Measurements from ENCODE around the gene TERB2. TPM values are rescaled to one million over a fixed set of nuclear protein-coding genes. Genes with fewer than 3 reads are reported as not detected.
"Not testable (repeated sequence)": the region's sequence is repeated elsewhere in the genome, so short reads cannot be mapped to it uniquely, and the experiment has no call there.

Gene TERB2, protein sequence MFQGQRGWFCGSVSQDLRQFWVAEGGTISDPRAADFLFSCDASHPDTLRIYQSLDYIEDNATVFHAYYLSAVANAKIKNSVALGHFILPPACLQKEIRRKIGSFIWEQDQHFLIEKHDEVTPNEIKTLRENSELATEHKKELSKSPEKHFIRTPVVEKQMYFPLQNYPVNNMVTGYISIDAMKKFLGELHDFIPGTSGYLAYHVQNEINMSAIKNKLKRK
- polyA plus RNA-seq: not detected
- long read RNA-seq, donor 1: 0 reads
- long read RNA-seq, donor 2: 0 reads
- long read RNA-seq, donor 3: 0 reads
- long read RNA-seq, donor 4: 0 reads
- long read RNA-seq, donor 5: 0 reads
- long read RNA-seq, donor 6: 0 reads
- long read RNA-seq, donor 7: 0 reads
- long read RNA-seq, donor 8: 0 reads
- long read RNA-seq, donor 9: 0 reads
- long read RNA-seq, donor 10: 0 reads

DNA sequence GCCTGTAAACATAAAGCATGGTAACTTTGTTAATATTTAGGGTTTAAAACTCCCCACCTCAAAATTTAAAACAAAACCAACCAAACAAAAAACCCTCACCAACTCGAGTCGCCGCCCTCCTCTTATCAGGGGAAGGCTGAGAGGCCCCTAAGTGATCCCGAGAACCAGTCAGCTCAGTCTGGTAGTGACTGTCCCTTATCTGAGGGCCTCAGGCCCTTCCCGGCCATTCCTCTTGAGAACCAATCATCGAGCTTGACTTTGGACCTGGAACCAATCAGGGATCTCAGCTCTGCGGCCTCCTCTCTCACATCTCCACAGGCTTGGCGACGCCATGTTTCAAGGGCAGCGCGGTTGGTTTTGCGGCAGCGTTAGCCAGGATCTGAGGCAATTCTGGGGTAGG lies at the start of gene TERB2:
Gene TERB2 (plus strand): TSS at position 300 of the 400 bp plus-strand sequence. CDS start 32 bp downstream, at position 332.
- no peaks in the 10 kb centered on the region for H3K4me1 ChIP-seq (ENCODE audit: control insufficient read depth in 3 of 3, insufficient read depth in 2 of 3, low read depth in 1 of 3, low read length in 2 of 3)
- H3K36me3 ChIP-seq (ENCODE audit: control insufficient read depth in 3 of 3, insufficient read depth in 2 of 3, low read depth in 1 of 3, low read length in 3 of 3): no peaks in the 10 kb centered on the region
- no peak for DNase-seq
- H3K27me3 ChIP-seq (ENCODE audit: control insufficient read depth in 3 of 3, insufficient read depth in 3 of 3, low read length in 3 of 3): peaks cover 0 to 2% (median 0%) of the 10 kb centered on the region in 3 donors
- H3K27ac ChIP-seq (ENCODE audit: low read depth in 1 of 3, low read length in 2 of 3): no peak within 1 kb of the TSS
- H3K9me3 ChIP-seq (ENCODE audit: control insufficient read depth in 2 of 2, insufficient read depth in 1 of 2, low read depth in 1 of 2, low read length in 1 of 2): peaks cover 0 to 3% of the 10 kb centered on the region in 2 donors
- no peak within 1 kb of the TSS for H3K4me3 ChIP-seq (ENCODE audit: low read depth in 1 of 3, low read length in 3 of 3)
- WGBS, 3 donors: 89 to 94% (median 93%) methylated on average over 13 of the region's 13 CpGs
- FAIRE-seq: no peak

DNA sequence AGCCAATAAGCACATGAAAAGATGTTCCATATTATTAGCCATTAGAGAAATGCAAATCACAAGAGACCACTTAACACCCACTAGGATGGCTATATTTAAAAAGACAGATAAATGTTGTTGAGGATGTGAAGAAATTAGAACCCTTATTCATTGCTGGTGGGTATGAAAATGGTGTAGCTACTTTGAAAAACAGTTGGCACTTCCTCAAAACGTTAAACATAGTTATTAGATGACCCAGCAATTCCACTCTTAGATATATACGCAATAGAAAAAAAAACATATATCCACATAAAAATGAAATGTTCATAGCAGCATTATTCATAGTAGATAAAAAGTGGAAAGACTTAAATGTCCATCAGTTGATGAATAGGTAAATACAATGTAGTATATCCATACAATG lies 47.1 kb upstream of the TERB2 start:
- H3K27ac ChIP-seq (ENCODE audit: low read depth in 1 of 3, low read length in 2 of 3): no peak overlapping the region
- FAIRE-seq (no peak), DNase-seq (no peak)
- peaks cover 0 to 5% of the 10 kb centered on the region in 2 donors for H3K9me3 ChIP-seq (ENCODE audit: control insufficient read depth in 2 of 2, insufficient read depth in 1 of 2, low read depth in 1 of 2, low read length in 1 of 2)
- H3K36me3 ChIP-seq (ENCODE audit: control insufficient read depth in 3 of 3, insufficient read depth in 2 of 3, low read depth in 1 of 3, low read length in 3 of 3): no peaks in the 10 kb centered on the region
- H3K4me1 ChIP-seq (ENCODE audit: control insufficient read depth in 3 of 3, insufficient read depth in 2 of 3, low read depth in 1 of 3, low read length in 2 of 3): no peaks in the 10 kb centered on the region
- 65 to 74% (median 66%) methylated on average over 2 of the region's 2 CpGs for WGBS, 3 donors
- no peaks in the 10 kb centered on the region for H3K27me3 ChIP-seq (ENCODE audit: control insufficient read depth in 3 of 3, insufficient read depth in 3 of 3, low read length in 3 of 3)
- H3K4me3 ChIP-seq (ENCODE audit: low read depth in 1 of 3, low read length in 3 of 3): no peak overlapping the region

DNA sequence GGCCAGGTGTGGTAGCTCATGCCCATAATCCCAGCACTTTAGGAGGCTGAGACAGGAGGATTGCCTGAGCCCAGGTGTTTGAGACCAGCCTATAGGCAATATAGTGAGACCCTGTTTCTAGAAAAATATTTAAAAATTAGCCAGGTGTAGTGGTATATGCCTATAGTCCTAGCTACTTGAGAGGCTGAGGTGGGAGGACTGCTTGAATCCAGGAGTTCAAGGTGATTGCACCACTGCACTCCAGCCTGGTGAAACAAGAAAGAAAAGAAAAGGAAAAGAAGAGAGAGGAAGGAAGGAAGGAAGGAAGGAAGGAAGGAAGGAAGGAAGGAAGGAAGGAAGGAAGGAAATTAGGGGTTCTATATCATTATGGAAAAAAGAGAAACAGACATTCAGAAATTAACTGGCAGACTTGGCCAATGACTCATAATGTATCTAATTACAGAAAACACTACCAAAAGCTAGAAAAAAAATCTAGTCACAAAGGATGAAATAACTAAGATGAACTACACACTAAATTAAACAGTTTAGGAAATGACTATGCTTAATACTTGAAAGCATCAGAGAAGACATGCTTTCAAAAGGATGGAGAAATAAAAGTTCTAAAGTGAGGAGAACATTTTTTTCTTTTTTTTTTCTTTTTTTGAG lies 45.4 kb upstream of the TERB2 start:
- Histone ChIP-seq H3K4me1 (ENCODE audit: control insufficient read depth in 3 of 3, insufficient read depth in 2 of 3, low read depth in 1 of 3, low read length in 2 of 3) (no peaks in the 10 kb centered on the region), H3K9me3 (ENCODE audit: control insufficient read depth in 2 of 2, insufficient read depth in 1 of 2, low read depth in 1 of 2, low read length in 1 of 2) (peaks cover 0 to 5% of the 10 kb centered on the region in 2 donors), H3K27ac (ENCODE audit: low read depth in 1 of 3, low read length in 2 of 3) (no peak overlapping the region), H3K4me3 (ENCODE audit: low read depth in 1 of 3, low read length in 3 of 3) (no peak overlapping the region), H3K36me3 (ENCODE audit: control insufficient read depth in 3 of 3, insufficient read depth in 2 of 3, low read depth in 1 of 3, low read length in 3 of 3) (no peaks in the 10 kb centered on the region), H3K27me3 (ENCODE audit: control insufficient read depth in 3 of 3, insufficient read depth in 3 of 3, low read length in 3 of 3) (no peaks in the 10 kb centered on the region)
- no peak for DNase-seq
- no peak for FAIRE-seq

DNA sequence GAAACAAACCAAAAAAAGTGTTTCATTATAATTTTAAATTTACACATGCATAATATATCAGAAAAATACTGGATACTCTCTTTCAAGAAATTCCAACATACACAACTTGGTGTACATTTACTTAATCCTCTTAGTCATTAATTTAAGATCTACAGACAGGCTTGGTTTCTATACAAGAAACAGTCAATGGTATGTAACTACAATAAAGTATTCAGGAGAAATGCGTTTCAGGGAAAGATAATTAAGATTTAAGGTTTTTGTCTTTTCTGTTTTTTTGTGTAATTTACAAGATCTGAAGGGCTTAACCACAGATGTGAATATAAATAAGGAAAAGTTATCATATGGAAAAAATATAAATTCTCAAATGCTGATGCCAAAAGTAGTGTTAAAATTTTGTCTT lies 44.3 kb upstream of the TERB2 start:
- not testable (repeated sequence) for H3K9me3 ChIP-seq (ENCODE audit: control insufficient read depth in 2 of 2, insufficient read depth in 1 of 2, low read depth in 1 of 2, low read length in 1 of 2); DNase-seq; H3K27me3 ChIP-seq (ENCODE audit: control insufficient read depth in 3 of 3, insufficient read depth in 3 of 3, low read length in 3 of 3); H3K27ac ChIP-seq (ENCODE audit: low read depth in 1 of 3, low read length in 2 of 3); H3K4me3 ChIP-seq (ENCODE audit: low read depth in 1 of 3, low read length in 3 of 3); H3K36me3 ChIP-seq (ENCODE audit: control insufficient read depth in 3 of 3, insufficient read depth in 2 of 3, low read depth in 1 of 3, low read length in 3 of 3); H3K4me1 ChIP-seq (ENCODE audit: control insufficient read depth in 3 of 3, insufficient read depth in 2 of 3, low read depth in 1 of 3, low read length in 2 of 3)
- FAIRE-seq: peak; percentile 19
- 79 to 94% (median 79%) methylated on average over 1 of the region's 1 CpG for WGBS, 3 donors

DNA sequence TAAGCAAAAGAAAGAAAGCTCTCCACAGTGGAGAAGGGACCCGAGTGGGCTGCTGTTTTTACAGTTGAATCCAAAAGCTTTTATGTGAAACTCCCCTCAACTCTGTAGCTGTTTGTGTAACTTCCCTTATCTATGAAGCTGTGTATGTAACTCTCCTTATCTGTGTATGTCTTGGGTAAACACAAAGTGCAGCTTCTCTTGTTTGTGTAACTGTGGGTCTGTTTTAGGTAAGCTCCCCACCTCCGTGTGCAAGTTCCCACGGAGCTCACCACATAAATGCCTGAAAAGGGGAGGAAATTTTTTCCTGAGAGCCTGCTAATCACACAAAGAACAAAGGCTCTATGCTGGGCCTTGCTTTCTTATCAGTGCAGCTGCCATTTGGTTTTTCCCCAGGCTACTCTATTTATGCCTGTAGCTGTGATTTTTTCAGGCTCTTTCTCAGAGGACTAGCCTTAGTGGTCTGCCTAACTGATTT lies 43.5 kb upstream of the TERB2 start:
- H3K36me3 ChIP-seq (ENCODE audit: control insufficient read depth in 3 of 3, insufficient read depth in 2 of 3, low read depth in 1 of 3, low read length in 3 of 3); DNase-seq; H3K4me1 ChIP-seq (ENCODE audit: control insufficient read depth in 3 of 3, insufficient read depth in 2 of 3, low read depth in 1 of 3, low read length in 2 of 3); H3K27ac ChIP-seq (ENCODE audit: low read depth in 1 of 3, low read length in 2 of 3); FAIRE-seq; H3K4me3 ChIP-seq (ENCODE audit: low read depth in 1 of 3, low read length in 3 of 3); H3K27me3 ChIP-seq (ENCODE audit: control insufficient read depth in 3 of 3, insufficient read depth in 3 of 3, low read length in 3 of 3); H3K9me3 ChIP-seq (ENCODE audit: control insufficient read depth in 2 of 2, insufficient read depth in 1 of 2, low read depth in 1 of 2, low read length in 1 of 2): not testable (repeated sequence)
- WGBS, 3 donors: 23 to 40% (median 29%) methylated on average over 3 of the region's 3 CpGs

DNA sequence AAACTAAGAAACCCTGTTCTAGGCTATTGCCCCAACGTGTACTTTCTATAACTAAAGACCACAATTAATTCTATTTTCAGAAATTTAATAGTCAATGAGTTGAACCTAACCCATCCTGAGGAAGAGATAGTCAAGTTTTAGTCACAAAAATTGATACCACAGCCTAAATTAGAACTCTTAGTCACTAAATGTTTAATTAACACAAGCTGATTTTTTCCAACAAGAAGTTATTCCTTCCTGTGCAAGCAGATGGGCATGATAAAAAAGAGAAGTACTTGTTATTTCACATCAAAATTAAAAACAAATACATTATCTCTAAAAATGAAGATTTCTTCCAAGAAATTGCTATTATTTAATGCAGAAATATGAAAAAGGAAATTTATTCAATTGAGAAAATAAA lies 38.4 kb upstream of the TERB2 start:
- Histone ChIP-seq H3K27me3 (ENCODE audit: control insufficient read depth in 3 of 3, insufficient read depth in 3 of 3, low read length in 3 of 3) (no peaks in the 10 kb centered on the region), H3K4me3 (ENCODE audit: low read depth in 1 of 3, low read length in 3 of 3) (no peak overlapping the region), H3K9me3 (ENCODE audit: control insufficient read depth in 2 of 2, insufficient read depth in 1 of 2, low read depth in 1 of 2, low read length in 1 of 2) (peaks cover 0 to under 1% of the 10 kb centered on the region in 2 donors), H3K36me3 (ENCODE audit: control insufficient read depth in 3 of 3, insufficient read depth in 2 of 3, low read depth in 1 of 3, low read length in 3 of 3) (no peaks in the 10 kb centered on the region), H3K27ac (ENCODE audit: low read depth in 1 of 3, low read length in 2 of 3) (no peak overlapping the region), H3K4me1 (ENCODE audit: control insufficient read depth in 3 of 3, insufficient read depth in 2 of 3, low read depth in 1 of 3, low read length in 2 of 3) (no peaks in the 10 kb centered on the region)
- WGBS, 3 donors: 73 to 81% (median 76%) methylated on average over 1 of the region's 1 CpG
- DNase-seq (no peak), FAIRE-seq (no peak)

DNA sequence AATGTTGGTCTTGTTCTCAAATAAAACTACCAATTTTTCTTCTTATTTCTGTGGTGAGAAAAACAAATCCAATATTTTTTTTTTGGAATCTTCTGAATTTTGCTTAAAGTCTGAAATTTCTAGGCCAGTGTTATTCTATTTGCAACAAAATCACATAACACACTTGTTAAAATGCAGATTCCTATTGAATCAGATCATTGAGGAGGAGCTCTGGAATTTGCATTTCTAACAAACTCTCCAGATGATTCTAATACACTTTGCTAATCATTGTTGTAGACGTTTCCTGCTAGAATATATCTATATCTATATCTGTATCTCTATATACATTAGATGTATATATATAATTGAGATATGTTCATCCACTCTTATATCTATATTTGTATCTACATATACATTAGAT lies 27.8 kb upstream of the TERB2 start:
- H3K27me3 ChIP-seq (ENCODE audit: control insufficient read depth in 3 of 3, insufficient read depth in 3 of 3, low read length in 3 of 3); H3K4me1 ChIP-seq (ENCODE audit: control insufficient read depth in 3 of 3, insufficient read depth in 2 of 3, low read depth in 1 of 3, low read length in 2 of 3); H3K36me3 ChIP-seq (ENCODE audit: control insufficient read depth in 3 of 3, insufficient read depth in 2 of 3, low read depth in 1 of 3, low read length in 3 of 3); H3K9me3 ChIP-seq (ENCODE audit: control insufficient read depth in 2 of 2, insufficient read depth in 1 of 2, low read depth in 1 of 2, low read length in 1 of 2); H3K27ac ChIP-seq (ENCODE audit: low read depth in 1 of 3, low read length in 2 of 3); H3K4me3 ChIP-seq (ENCODE audit: low read depth in 1 of 3, low read length in 3 of 3); DNase-seq: not testable (repeated sequence)
- WGBS, 3 donors: 32 to 61% (median 55%) methylated on average over 1 of the region's 1 CpG
- peak; percentile 94 for FAIRE-seq

DNA sequence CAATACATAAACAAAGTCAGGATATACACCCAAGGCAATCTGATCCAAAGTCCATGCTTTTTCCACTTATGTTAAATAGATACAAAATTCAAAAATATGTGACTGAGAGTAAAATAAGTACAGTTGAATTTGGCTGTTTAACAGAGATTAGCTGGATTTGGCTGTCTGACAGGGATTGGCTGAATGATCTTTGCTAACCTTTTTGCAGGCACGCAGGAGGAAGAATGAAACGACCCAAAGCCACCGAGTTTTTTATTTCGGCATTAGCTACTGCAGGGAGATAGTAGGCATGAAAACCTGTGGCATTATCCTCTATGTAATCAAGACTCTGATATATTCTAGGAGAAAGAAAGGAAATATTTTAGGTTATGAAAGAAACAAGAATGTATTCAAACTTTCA lies 26.2 kb upstream of the TERB2 start:
- H3K9me3 ChIP-seq (ENCODE audit: control insufficient read depth in 2 of 2, insufficient read depth in 1 of 2, low read depth in 1 of 2, low read length in 1 of 2); H3K27ac ChIP-seq (ENCODE audit: low read depth in 1 of 3, low read length in 2 of 3); H3K27me3 ChIP-seq (ENCODE audit: control insufficient read depth in 3 of 3, insufficient read depth in 3 of 3, low read length in 3 of 3); FAIRE-seq; H3K36me3 ChIP-seq (ENCODE audit: control insufficient read depth in 3 of 3, insufficient read depth in 2 of 3, low read depth in 1 of 3, low read length in 3 of 3); H3K4me3 ChIP-seq (ENCODE audit: low read depth in 1 of 3, low read length in 3 of 3); DNase-seq; H3K4me1 ChIP-seq (ENCODE audit: control insufficient read depth in 3 of 3, insufficient read depth in 2 of 3, low read depth in 1 of 3, low read length in 2 of 3): not testable (repeated sequence)
- 29 to 53% (median 52%) methylated on average over 4 of the region's 4 CpGs for WGBS, 3 donors
